ENCODE data around the gene RABAC1.

DNA sequence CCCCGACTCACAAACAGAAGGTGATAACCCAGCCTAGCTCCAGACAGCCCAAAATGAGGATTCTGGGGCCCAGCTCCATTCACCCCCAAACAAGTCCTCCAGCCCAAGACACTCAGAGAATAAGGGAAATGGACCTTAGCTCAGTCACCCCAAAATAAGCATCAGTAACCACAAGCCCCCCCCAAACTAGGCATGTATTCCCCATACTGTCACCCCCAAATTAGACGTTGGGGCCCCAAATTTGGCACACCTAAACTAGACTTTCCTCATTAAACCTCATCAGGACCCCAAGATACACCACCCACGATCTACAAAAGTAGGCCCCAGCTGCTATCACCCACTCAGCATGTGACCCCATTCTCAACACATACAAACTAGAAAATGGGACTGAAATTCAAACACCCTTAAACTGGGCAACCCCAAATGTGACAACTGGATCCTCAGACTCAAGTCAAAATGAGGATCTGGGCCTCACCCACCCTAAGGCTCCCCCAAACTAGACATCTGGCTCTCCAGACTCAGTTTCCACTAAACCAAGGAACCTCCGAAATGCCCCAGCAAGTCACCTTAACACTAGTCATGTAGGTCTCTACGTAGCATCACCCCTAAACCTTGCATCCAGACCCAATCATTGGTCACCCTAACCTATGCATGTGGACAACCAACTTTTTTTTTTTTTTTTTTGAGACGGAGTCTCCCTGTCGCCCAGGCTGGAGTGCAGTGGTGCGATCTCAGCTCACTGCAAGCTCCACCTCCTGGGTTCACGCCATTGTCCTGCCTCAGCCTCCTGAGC lies 17.5 kb downstream of the RABAC1 start:
- no peak for TF ChIP-seq POLR2A (IDR thresholded peaks at IDR 0.05)
- no peak for TF ChIP-seq CTCF (IDR thresholded peaks at IDR 0.05)

All from transverse colon (tissue), 3 donors.